ENCODE data around the gene CHD2. TPM values are rescaled to one million over a fixed set of nuclear protein-coding genes. Genes with fewer than 3 reads are reported as not detected.

CHD2 gene
- total RNA-seq, 2 donors from 2014 or later, result 177 to 180 TPM

- peak overlapping the region; percentile 85 for H3K4me3 Mint-ChIP-seq
- ATAC-seq (no peak), DNase-seq (ENCODE audit: low spot score) (no peak)
- H3K4me1 Mint-ChIP-seq (ENCODE audit: low read depth in 2 of 2), result peaks cover 13 to 15% of the 10 kb centered on the region in 2 donors
- H3K9me3 Mint-ChIP-seq, result no peaks in the 10 kb centered on the region
- H3K27ac Mint-ChIP-seq, result no peak overlapping the region
- H3K27me3 Mint-ChIP-seq, result peaks cover 52 to 72% of the 10 kb centered on the region in 2 donors
- no peaks in the 10 kb centered on the region for H3K36me3 Mint-ChIP-seq
Observed at GRCh38 chr15:93073465-93073952, 173.4 kb downstream of the CHD2 start.

- no peaks in the 10 kb centered on the region for H3K36me3 Mint-ChIP-seq
- no peak overlapping the region for H3K27ac Mint-ChIP-seq
- H3K9me3 Mint-ChIP-seq, result no peaks in the 10 kb centered on the region
- ATAC-seq (no peak), DNase-seq (ENCODE audit: low spot score) (no peak)
- H3K4me1 Mint-ChIP-seq (ENCODE audit: low read depth in 2 of 2), result peaks cover 13 to 15% of the 10 kb centered on the region in 2 donors
- H3K27me3 Mint-ChIP-seq, result peaks cover 59 to 82% of the 10 kb centered on the region in 2 donors
- no peak overlapping the region for H3K4me3 Mint-ChIP-seq
Observed at GRCh38 chr15:93074599-93074998, 174.5 kb downstream of the CHD2 start.

GRCh38 chr15:93076217-93076616, 176.1 kb downstream of the CHD2 start:
- no peak for DNase-seq (ENCODE audit: low spot score)
- ATAC-seq, result no peak
- H3K4me3 Mint-ChIP-seq, result no peak overlapping the region
- no peak overlapping the region for H3K27ac Mint-ChIP-seq
- H3K4me1 Mint-ChIP-seq (ENCODE audit: low read depth in 2 of 2), result peaks cover 13 to 15% of the 10 kb centered on the region in 2 donors
- H3K27me3 Mint-ChIP-seq, result peaks cover 62 to 78% of the 10 kb centered on the region in 2 donors
- no peaks in the 10 kb centered on the region for H3K36me3 Mint-ChIP-seq
- H3K9me3 Mint-ChIP-seq, result no peaks in the 10 kb centered on the region

- Mint-ChIP-seq H3K36me3 (no peaks in the 10 kb centered on the region), H3K4me3 (no peak overlapping the region), H3K27ac (no peak overlapping the region), H3K27me3 (peaks cover 61 to 76% of the 10 kb centered on the region in 2 donors), H3K9me3 (no peaks in the 10 kb centered on the region), H3K4me1 (ENCODE audit: low read depth in 2 of 2) (peaks cover 11 to 12% of the 10 kb centered on the region in 2 donors)
- DNase-seq (ENCODE audit: low spot score) (no peak), ATAC-seq (no peak)
Observed at GRCh38 chr15:93076875-93077274, 176.8 kb downstream of the CHD2 start.

Other genes with a start within 250 kb of the CHD2 start
- gene FAM174B, start 244.5 kb upstream of the CHD2 start, total RNA-seq, result 1 to 10 TPM in 1 of 2 donors, under 1 TPM in 1; 0.62 to 3.8 TPM
- not detected for gene RGMA, start 188.9 kb downstream of the CHD2 start, total RNA-seq

Data from natural killer cell treated with Interleukin-12 subunit alpha and Interleukin-12 subunit beta and Interleukin-15 and Interleukin-18, amount 100 ng/mL, for 72 hours (primary cell).